Measurements from ENCODE around the gene MICALL1. TPM values are rescaled to one million over a fixed set of nuclear protein-coding genes. Genes with fewer than 3 reads are reported as not detected.

Gene MICALL1
- total and polyA plus RNA-seq, 2 of the 13 experiments (the other 11 are each of a cell fraction or from before 2014, with no cell fraction given) = 7.6 to 10.6 TPM

DNA sequence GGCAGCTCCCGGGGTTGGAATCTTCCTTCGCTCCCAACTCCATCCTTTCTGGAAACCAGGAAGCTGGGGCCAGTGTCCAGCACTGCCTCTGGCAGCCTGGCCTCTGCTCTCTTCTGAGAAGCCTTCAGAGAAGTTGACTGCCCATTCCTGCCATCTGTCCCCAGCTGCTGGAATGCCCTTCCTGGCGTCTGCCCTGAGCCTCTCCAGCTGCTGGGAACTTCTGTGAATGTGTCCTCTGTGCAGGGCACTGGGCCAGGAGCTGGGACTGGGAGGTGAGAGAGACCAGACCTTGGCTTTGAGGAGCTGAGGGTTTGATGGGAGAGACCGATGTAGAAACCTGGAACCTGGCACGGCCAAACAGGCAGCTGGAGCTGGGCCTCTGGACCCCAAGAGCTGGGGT lies 84.2 kb downstream of the MICALL1 start (continued):
- TF ChIP-seq ZNF326 (CRISPR knock-in tag; IDR thresholded peaks at IDR 0.05; ENCODE audit: borderline replicate concordance) = no peak
- TF ChIP-seq HNF4G (IDR thresholded peaks at IDR 0.05; ENCODE audit: borderline replicate concordance, low read depth, low read length) = no peak
- no peak for TF ChIP-seq HNF4G (CRISPR knock-in tag; IDR thresholded peaks at IDR 0.05; ENCODE audit: borderline replicate concordance, low read depth)
- TF ChIP-seq ZNF616 (CRISPR knock-in tag; IDR thresholded peaks at IDR 0.05; ENCODE audit: low read depth) = no peak
- TF ChIP-seq, protein P1, sequence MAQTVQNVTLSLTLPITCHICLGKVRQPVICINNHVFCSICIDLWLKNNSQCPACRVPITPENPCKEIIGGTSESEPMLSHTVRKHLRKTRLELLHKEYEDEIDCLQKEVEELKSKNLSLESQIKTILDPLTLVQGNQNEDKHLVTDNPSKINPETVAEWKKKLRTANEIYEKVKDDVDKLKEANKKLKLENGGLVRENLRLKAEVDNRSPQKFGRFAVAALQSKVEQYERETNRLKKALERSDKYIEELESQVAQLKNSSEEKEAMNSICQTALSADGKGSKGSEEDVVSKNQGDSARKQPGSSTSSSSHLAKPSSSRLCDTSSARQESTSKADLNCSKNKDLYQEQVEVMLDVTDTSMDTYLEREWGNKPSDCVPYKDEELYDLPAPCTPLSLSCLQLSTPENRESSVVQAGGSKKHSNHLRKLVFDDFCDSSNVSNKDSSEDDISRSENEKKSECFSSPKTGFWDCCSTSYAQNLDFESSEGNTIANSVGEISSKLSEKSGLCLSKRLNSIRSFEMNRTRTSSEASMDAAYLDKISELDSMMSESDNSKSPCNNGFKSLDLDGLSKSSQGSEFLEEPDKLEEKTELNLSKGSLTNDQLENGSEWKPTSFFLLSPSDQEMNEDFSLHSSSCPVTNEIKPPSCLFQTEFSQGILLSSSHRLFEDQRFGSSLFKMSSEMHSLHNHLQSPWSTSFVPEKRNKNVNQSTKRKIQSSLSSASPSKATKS (CRISPR knock-in tag; IDR thresholded peaks at IDR 0.05) = no peak
- TF ChIP-seq ZNF598 (CRISPR knock-in tag; IDR thresholded peaks at IDR 0.05; ENCODE audit: borderline replicate concordance) = no peak
- no peak for TF ChIP-seq ZNF878 (CRISPR knock-in tag; IDR thresholded peaks at IDR 0.05)
- no peak for TF ChIP-seq MEIS1 (CRISPR knock-in tag; IDR thresholded peaks at IDR 0.05; ENCODE audit: borderline replicate concordance)

DNA sequence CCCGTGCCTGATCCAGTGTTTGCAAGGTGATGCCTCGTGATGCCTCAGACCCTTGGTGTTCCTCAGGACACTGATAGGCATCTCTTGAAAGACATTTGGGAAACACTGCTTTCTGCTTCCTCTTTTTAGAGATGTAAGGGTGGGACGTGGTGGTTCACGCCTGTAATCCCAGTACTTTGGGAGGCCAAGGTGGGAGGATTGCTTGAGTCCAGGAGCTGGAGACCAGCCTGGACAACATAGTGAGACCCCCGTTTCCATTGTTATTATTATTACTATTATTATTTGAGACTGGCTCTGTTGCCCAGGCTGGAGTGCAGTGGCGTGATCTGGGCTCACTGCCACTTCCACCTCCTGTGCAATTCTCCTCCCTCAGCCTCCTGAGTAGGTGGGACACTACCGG lies 84.8 kb downstream of the MICALL1 start:
- Histone ChIP-seq H3K4me2 (ENCODE audit: low read depth, low read length) (no peak overlapping the region), H2AFZ (ENCODE audit: low read length) (no peak overlapping the region), H3K79me2 (ENCODE audit: insufficient read depth, low read length) (no peaks in the 10 kb centered on the region), H3K36me3 (replicated peaks in 1 of 2; ENCODE audit: control insufficient read depth in 1 of 2, insufficient read depth in 2 of 2, low read length in 2 of 2) (no peaks in the 10 kb centered on the region), H3K27me3 (ENCODE audit: control insufficient read depth in 1 of 2, insufficient read depth in 2 of 2, low read length in 2 of 2) (no peaks in the 10 kb centered on the region), H3K27ac (ENCODE audit: extremely low read length, insufficient read depth, low read length) (no peak overlapping the region), H3K9ac (ENCODE audit: insufficient read depth, low read depth, low read length) (no peak overlapping the region), H3K9me3 (ENCODE audit: low read length) (no peaks in the 10 kb centered on the region), H3K4me1 (ENCODE audit: insufficient read depth, low read length) (peaks cover 28% of the 10 kb centered on the region), H3K4me3 (replicated peaks in 1 of 3; ENCODE audit: insufficient read depth in 1 of 3, low read depth in 2 of 3, low read length in 3 of 3) (no peak overlapping the region), H4K20me1 (ENCODE audit: insufficient read depth, low read length) (no peaks in the 10 kb centered on the region)
- DNase-seq (ENCODE audit: low spot score) = no peak
- POLR2A ChIA-PET = interaction anchor here (1.1 kb wide), 1 partner anchor 16 kb away, joined by 3 read pairs; no protein-coding TSS in a partner anchor
- ATAC-seq = no peak
- in situ Hi-C loops (cut with HindIII; ENCODE audit: extremely low pct_ligation_motif_present, low pct_unique_long_range_greater_than_20kb) = no loop called here
- FAIRE-seq = no peak
- 86% methylated on average over 7 of the region's 7 CpGs for WGBS (ENCODE audit: low lambda C conversion rate)
- BruUV-seq (replicated peaks) = no TSS peak
- intact Hi-C loops (cut with micrococcal nuclease; ENCODE audit: unreplicated experiment) = no loop called here
- CTCF ChIA-PET (ENCODE audit: low intra/inter-chr PET ratio, low total read pairs) = no interaction called here
- TF ChIP-seq, protein P2, sequence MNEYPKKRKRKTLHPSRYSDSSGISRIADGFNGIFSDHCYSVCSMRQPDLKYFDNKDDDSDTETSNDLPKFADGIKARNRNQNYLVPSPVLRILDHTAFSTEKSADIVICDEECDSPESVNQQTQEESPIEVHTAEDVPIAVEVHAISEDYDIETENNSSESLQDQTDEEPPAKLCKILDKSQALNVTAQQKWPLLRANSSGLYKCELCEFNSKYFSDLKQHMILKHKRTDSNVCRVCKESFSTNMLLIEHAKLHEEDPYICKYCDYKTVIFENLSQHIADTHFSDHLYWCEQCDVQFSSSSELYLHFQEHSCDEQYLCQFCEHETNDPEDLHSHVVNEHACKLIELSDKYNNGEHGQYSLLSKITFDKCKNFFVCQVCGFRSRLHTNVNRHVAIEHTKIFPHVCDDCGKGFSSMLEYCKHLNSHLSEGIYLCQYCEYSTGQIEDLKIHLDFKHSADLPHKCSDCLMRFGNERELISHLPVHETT (CRISPR knock-in tag; conservative IDR thresholded peaks at IDR 0.05) = no peak
- TF ChIP-seq, protein P3, sequence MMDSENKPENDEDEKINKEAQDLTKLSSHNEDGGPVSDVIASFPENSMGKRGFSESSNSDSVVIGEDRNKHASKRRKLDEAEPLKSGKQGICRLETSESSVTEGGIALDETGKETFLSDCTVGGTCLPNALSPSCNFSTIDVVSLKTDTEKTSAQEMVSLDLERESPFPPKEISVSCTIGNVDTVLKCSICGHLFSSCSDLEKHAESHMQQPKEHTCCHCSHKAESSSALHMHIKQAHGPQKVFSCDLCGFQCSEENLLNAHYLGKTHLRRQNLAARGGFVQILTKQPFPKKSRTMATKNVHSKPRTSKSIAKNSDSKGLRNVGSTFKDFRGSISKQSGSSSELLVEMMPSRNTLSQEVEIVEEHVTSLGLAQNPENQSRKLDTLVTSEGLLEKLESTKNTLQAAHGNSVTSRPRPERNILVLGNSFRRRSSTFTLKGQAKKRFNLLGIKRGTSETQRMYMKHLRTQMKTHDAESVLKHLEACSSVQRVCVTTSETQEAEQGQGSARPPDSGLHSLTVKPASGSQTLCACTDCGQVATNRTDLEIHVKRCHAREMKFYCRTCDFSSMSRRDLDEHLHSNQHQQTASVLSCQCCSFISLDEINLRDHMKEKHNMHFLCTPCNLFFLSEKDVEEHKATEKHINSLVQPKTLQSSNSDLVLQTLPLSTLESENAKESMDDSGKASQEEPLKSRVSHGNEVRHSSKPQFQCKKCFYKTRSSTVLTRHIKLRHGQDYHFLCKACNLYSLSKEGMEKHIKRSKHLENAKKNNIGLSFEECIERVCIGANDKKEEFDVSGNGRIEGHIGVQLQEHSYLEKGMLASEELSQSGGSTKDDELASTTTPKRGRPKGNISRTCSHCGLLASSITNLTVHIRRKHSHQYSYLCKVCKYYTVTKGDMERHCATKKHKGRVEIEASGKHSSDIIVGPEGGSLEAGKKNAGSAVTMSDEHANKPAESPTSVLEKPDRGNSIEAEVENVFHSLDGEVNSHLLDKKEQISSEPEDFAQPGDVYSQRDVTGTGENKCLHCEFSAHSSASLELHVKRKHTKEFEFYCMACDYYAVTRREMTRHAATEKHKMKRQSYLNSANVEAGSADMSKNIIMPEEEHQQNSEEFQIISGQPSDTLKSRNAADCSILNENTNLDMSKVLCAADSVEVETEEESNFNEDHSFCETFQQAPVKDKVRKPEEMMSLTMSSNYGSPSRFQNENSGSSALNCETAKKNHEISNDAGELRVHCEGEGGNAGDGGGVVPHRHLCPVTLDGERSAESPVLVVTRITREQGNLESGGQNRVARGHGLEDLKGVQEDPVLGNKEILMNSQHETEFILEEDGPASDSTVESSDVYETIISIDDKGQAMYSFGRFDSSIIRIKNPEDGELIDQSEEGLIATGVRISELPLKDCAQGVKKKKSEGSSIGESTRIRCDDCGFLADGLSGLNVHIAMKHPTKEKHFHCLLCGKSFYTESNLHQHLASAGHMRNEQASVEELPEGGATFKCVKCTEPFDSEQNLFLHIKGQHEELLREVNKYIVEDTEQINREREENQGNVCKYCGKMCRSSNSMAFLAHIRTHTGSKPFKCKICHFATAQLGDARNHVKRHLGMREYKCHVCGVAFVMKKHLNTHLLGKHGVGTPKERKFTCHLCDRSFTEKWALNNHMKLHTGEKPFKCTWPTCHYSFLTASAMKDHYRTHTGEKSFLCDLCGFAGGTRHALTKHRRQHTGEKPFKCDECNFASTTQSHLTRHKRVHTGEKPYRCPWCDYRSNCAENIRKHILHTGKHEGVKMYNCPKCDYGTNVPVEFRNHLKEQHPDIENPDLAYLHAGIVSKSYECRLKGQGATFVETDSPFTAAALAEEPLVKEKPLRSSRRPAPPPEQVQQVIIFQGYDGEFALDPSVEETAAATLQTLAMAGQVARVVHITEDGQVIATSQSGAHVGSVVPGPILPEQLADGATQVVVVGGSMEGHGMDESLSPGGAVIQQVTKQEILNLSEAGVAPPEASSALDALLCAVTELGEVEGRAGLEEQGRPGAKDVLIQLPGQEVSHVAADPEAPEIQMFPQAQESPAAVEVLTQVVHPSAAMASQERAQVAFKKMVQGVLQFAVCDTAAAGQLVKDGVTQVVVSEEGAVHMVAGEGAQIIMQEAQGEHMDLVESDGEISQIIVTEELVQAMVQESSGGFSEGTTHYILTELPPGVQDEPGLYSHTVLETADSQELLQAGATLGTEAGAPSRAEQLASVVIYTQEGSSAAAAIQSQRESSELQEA (CRISPR knock-in tag; IDR thresholded peaks at IDR 0.05; ENCODE audit: not compliant biosample characterization) = no peak
- TF ChIP-seq SOX6 (IDR thresholded peaks at IDR 0.05) = no peak
- no peak for TF ChIP-seq SOX6 (CRISPR knock-in tag; IDR thresholded peaks at IDR 0.05)
- TF ChIP-seq NFE2 (CRISPR knock-in tag; IDR thresholded peaks at IDR 0.05) = no peak
